HG02623 (cell line): ENCODE measurements around the gene FAM120B.

ENCODE experiments used
- ATAC-seq: cut with Tn5 transposase; IDR thresholded peaks from one replicate; pipeline ENCODE4 v1.9.1; 2021; ENCODE audit warnings: moderate library complexity; ENCODE audit not compliant: unreplicated experiment

FAM120B gene

GRCh38 chr6:170438861-170439260 lies 132.3 kb downstream of the FAM120B start:
- no peak for ATAC-seq

- no peak for ATAC-seq
These were observed 133.1 kb downstream of the FAM120B start for GRCh38 chr6:170439366-170440361.

- no peak for ATAC-seq
These were observed 133.9 kb downstream of the FAM120B start for GRCh38 chr6:170440437-170440836.

- ATAC-seq = no peak
These were observed 134.8 kb downstream of the FAM120B start for GRCh38 chr6:170441316-170441715.

- no peak for ATAC-seq
These were observed 136.0 kb downstream of the FAM120B start for GRCh38 chr6:170442596-170442995.

- no peak for ATAC-seq
These were observed 136.6 kb downstream of the FAM120B start for GRCh38 chr6:170443151-170443662.

GRCh38 chr6:170444056-170444591 lies 137.6 kb downstream of the FAM120B start:
- ATAC-seq = no peak

- no peak for ATAC-seq
These were observed 138.3 kb downstream of the FAM120B start for GRCh38 chr6:170444811-170445211.

GRCh38 chr6:170445487-170445886 lies 138.9 kb downstream of the FAM120B start:
- no peak for ATAC-seq

GRCh38 chr6:170445971-170446370 lies 139.4 kb downstream of the FAM120B start:
- ATAC-seq = no peak

- ATAC-seq = no peak
These were observed 140.4 kb downstream of the FAM120B start for GRCh38 chr6:170446841-170447560.

- no peak for ATAC-seq
These were observed 141.0 kb downstream of the FAM120B start for GRCh38 chr6:170447561-170447930.

- ATAC-seq = no peak
These were observed 141.8 kb downstream of the FAM120B start for GRCh38 chr6:170448317-170448716.

GRCh38 chr6:170448751-170449630 lies 142.4 kb downstream of the FAM120B start:
- no peak for ATAC-seq

GRCh38 chr6:170449835-170450753 lies 143.5 kb downstream of the FAM120B start:
- ATAC-seq = no peak

GRCh38 chr6:170450916-170451761 lies 144.6 kb downstream of the FAM120B start:
- no peak for ATAC-seq

GRCh38 chr6:170451762-170452651 lies 145.4 kb downstream of the FAM120B start:
- ATAC-seq = no peak
